ENCODE data around the gene MGST3.
A peak's percentile ranks its signal among the peaks of the same experiment; 100 is the strongest.
"Not testable (repeated sequence)": the region's sequence is repeated elsewhere in the genome, so short reads cannot be mapped to it uniquely, and the experiment has no call there.

Gene MGST3

DNA sequence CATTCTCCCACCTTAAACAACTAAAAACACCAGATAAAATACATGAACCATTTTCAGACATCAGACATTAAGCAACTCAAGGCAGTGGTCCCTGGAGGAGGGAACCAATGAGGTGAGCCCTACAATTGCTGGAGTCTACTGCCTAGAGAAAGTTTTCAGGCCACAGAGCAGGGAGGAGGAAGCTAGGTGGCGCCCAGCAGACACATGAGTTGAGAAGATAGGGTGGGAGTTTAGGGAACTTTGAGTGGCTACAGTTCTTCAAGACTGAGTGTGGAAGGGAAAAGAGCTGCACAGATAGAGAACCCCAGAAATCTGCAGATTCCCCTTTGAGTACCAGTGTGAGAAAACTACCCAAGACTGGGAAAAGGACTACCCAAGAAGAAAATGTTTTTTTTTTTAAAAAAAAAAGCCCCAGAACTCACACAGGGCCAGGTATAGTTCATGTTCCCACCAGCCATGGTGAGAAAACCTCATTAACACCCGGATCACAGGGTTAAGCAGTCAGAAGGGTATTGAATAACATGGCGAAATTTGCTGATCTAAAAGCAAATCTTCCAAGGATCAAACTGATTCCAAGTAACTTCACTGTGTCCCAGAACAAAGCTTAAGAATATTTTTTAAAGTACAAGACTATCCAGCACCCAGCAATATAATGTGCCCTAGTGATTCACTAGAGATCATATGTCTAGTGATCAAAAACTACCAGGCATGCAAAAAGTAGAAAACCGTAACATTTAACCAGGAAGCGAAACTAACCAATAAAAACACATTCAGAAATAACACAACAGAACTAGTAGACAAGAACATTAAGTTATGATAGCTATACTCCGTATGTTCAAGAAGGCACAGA, 55.3 kb downstream of the MGST3 start:
- H3K9ac ChIP-seq (ENCODE audit: low read depth, low read length) = no peak overlapping the region
- no peaks in the 10 kb centered on the region for H3K9me3 ChIP-seq (ENCODE audit: control insufficient read depth, insufficient read depth, low read length)
- H3K4me1 ChIP-seq (ENCODE audit: insufficient read depth, low read length) = no peaks in the 10 kb centered on the region
- H3K36me3 ChIP-seq (ENCODE audit: insufficient read depth, low read length) = peaks cover 9% of the 10 kb centered on the region; the same call in 1 of the 2 replicates

DNA sequence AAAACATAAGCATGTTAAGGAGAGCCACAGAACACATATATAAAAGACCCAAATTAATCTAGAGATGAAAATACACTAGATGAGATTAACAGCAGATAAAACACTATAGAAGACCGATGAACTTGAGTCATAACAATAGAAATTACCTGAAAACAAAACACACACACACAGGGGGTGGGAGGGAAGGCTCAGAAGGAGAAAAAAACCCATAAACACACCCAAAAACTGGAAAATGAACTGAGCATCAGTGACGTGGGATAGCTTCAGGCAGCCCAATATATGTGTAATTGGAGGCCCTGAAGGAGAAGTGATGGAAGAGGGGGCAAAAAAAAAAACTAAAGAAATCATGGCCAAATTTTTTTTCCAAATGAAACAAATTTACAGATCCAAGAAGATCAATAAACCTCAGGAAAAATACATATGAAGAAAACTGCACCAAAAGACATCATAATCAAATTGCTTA, 56.0 kb downstream of the MGST3 start:
- Histone ChIP-seq H3K9me3 (ENCODE audit: control insufficient read depth, insufficient read depth, low read length) (no peaks in the 10 kb centered on the region), H3K4me1 (ENCODE audit: insufficient read depth, low read length) (no peaks in the 10 kb centered on the region), H3K36me3 (ENCODE audit: insufficient read depth, low read length) (peaks cover 5% of the 10 kb centered on the region; the same call in 1 of the 2 replicates), H3K9ac (ENCODE audit: low read depth, low read length) (no peak overlapping the region)

DNA sequence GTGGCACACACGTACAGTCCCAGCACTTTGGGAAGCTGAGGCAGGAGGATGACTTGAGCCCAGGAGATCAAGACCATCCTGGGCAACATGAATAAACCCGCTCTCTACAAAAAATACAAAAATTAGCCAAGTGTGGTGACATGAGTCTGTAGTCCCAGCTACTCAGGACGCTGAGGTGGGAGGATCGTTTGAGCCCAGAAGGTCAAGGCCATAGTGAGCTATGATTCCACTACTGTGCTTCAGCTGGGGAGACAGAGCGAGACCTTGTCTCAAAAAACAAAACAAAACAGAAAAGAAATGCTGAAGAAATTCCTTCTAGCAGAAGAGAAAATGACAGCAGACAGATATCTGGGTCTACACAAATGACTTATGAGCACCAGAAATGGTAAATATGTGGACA, 57.0 kb downstream of the MGST3 start:
- no peaks in the 10 kb centered on the region for H3K4me1 ChIP-seq (ENCODE audit: insufficient read depth, low read length)
- H3K9me3 ChIP-seq (ENCODE audit: control insufficient read depth, insufficient read depth, low read length) = no peaks in the 10 kb centered on the region
- H3K36me3 ChIP-seq (ENCODE audit: insufficient read depth, low read length) = no peaks in the 10 kb centered on the region
- H3K9ac ChIP-seq (ENCODE audit: low read depth, low read length) = no peak overlapping the region

DNA sequence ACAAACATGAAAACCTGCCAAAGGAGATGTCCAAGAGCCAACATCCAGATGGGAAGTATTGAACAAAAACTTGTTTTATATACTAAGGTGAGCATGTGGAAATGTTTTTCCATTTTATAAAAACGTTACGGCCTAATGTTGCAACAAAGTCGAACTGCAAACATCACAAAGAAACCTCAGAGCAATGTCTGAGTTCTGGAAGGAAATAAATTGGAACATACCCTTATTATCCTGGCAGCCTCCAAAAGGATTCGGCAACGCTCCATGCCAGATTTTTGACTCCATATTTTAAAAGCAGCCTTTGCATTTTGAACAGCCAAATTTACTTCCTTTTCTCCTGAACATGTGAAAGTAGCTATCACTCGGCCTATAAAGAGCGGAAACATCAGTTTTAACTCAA, 64.0 kb downstream of the MGST3 start:
- no peaks in the 10 kb centered on the region for H3K36me3 ChIP-seq (ENCODE audit: insufficient read depth, low read length)
- H3K9ac ChIP-seq (ENCODE audit: low read depth, low read length) = no peak overlapping the region
- peaks cover 3% of the 10 kb centered on the region; the same call in 1 of the 2 replicates for H3K4me1 ChIP-seq (ENCODE audit: insufficient read depth, low read length)
- no peaks in the 10 kb centered on the region for H3K9me3 ChIP-seq (ENCODE audit: control insufficient read depth, insufficient read depth, low read length)

DNA sequence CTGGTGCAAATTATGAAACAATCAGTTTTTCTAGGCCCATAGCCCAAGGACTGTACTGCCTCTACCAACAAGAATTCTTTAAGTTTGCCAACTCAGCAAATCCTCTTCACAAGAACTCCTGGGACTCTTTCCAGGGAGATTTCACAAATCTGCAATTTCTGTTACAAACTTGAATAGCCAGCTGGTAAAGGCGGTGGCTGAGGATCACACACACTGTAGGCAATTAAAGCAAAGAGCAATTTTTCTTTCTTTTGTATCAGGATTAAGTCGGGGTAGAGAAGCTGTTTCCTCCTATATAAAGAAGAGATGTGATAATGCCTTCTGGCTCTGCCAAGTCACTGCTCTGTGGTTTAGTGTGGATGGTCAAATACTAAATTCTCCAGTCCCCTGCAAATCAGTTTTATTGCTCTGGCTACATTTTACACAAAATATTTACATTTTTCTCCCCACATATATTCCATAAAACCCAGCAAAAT, 65.6 kb downstream of the MGST3 start:
- H3K9ac ChIP-seq (ENCODE audit: low read depth, low read length) = peak overlapping the region; percentile 6; the same call in 1 of the 2 replicates
- no peaks in the 10 kb centered on the region for H3K36me3 ChIP-seq (ENCODE audit: insufficient read depth, low read length)
- H3K9me3 ChIP-seq (ENCODE audit: control insufficient read depth, insufficient read depth, low read length) = no peaks in the 10 kb centered on the region
- H3K4me1 ChIP-seq (ENCODE audit: insufficient read depth, low read length) = peaks cover 3% of the 10 kb centered on the region; the same call in 1 of the 2 replicates

DNA sequence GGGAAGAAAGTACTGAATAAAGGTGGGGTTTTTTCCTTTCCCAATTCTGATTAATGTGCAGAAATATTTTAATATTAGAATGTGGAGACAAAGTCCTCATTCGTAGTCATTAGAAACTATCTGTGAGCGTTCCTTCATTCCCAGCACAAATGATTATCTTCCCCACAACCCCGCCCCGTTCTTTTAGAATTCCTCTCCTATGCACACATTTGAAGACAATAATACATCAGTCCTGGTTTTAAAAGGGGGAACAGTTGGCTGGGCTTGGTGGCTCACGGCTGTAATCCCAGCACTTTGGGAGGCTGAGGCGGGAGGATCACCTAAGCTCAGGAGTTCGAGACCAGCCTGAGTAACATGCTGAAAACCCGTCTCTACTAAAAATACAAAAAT, 66.5 kb downstream of the MGST3 start:
- Histone ChIP-seq H3K9me3 (ENCODE audit: control insufficient read depth, insufficient read depth, low read length) (no peaks in the 10 kb centered on the region), H3K9ac (ENCODE audit: low read depth, low read length) (peak overlapping the region; percentile 81; the same call in 1 of the 2 replicates), H3K4me1 (ENCODE audit: insufficient read depth, low read length) (peaks cover 3% of the 10 kb centered on the region; the same call in 1 of the 2 replicates), H3K36me3 (ENCODE audit: insufficient read depth, low read length) (no peaks in the 10 kb centered on the region)

DNA sequence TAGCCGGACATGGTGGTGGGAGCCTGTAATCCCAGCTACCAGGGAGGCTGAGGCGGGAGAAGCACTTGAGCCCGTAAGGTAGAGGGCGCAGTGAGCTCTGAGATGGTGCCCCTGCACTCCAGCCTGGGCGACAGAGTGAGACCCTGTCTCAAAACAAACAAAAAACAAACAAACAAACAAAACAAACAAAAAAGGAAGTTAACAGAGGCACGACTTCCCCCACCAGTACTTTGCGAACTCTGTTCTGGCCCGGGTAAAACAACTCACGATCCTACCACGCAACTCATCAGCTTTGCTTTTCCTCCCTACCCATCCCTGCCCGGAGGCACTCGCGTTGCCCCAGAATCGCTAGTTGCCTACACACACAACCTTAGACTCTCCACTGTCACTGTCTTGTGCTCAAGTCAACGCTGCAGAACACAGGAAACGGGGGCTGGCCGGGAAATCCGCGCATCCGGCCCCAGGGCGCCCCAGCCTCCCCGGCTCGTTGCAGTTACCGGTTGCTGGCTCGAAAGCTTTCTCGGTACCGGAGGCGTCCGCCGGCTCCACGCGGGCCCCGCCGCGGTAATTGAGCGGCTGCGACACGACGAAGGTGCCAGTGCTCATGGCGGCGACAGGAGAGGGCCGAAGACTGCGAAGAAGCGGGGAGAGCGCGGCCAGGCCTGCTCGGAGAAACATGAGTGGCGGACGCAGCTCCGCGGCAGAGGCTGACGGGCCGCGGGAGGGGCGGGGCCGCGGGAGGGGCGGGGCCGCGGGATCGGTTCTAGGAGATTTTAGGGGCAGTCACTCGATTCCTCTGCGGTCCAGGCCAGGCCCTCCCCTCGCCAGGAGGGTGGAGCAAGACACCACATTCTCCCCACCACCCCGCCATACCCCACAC, 67.1 kb downstream of the MGST3 start, which contains the start of gene ALDH9A1:
TSS of gene ALDH9A1 (minus strand) at position 682 of the 880 bp plus-strand sequence. CDS start at position 678, 4 bp downstream.
- peaks cover 3% of the 10 kb centered on the region; the same call in 1 of the 2 replicates for H3K4me1 ChIP-seq (ENCODE audit: insufficient read depth, low read length)
- peak within 1 kb of the TSS; percentile 81 for H3K9ac ChIP-seq (ENCODE audit: low read depth, low read length)
- no peaks in the 10 kb centered on the region for H3K9me3 ChIP-seq (ENCODE audit: control insufficient read depth, insufficient read depth, low read length)
- no peaks in the 10 kb centered on the region for H3K36me3 ChIP-seq (ENCODE audit: insufficient read depth, low read length)

DNA sequence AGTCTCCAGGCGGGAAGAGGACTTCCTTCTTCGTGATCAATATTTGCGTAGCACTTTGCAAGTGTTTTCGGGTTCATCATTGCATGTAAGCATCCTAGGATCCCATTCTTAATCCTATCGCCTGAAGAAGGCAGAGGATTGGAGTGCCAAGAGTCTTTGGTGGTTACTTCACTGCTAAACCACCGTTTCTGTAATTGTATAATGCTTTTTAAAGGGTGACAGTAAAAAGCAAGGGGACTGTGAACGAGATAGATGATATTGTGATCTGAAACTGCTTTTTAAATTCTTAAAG, 67.7 kb downstream of the MGST3 start:
- H3K9ac ChIP-seq (ENCODE audit: low read depth, low read length) = peak overlapping the region; percentile 81
- H3K36me3 ChIP-seq (ENCODE audit: insufficient read depth, low read length) = no peaks in the 10 kb centered on the region
- peaks cover 3% of the 10 kb centered on the region; the same call in 1 of the 2 replicates for H3K4me1 ChIP-seq (ENCODE audit: insufficient read depth, low read length)
- no peaks in the 10 kb centered on the region for H3K9me3 ChIP-seq (ENCODE audit: control insufficient read depth, insufficient read depth, low read length)

DNA sequence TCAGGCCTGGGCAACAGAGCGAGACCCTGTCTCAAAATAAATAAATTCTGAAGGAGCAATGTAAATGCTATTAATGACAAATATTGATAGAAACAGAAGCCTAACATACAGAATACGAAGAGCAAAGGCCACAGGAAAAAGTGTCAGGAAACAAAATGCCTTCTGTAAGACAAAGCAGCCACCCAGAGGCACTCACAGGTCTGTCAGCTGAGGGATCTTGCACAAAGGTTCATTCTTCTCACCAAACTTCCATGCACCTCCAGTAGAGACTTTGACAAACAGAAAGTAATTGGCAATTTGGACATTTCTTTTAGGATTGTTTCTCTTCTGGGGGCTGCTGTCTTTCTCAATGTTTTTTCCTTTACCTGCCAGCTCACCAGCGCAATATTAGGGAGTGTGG, 68.5 kb downstream of the MGST3 start:
- Histone ChIP-seq H3K9me3 (ENCODE audit: control insufficient read depth, insufficient read depth, low read length) (no peaks in the 10 kb centered on the region), H3K36me3 (ENCODE audit: insufficient read depth, low read length) (no peaks in the 10 kb centered on the region), H3K9ac (ENCODE audit: low read depth, low read length) (no peak overlapping the region), H3K4me1 (ENCODE audit: insufficient read depth, low read length) (peaks cover 3% of the 10 kb centered on the region; the same call in 1 of the 2 replicates)

DNA sequence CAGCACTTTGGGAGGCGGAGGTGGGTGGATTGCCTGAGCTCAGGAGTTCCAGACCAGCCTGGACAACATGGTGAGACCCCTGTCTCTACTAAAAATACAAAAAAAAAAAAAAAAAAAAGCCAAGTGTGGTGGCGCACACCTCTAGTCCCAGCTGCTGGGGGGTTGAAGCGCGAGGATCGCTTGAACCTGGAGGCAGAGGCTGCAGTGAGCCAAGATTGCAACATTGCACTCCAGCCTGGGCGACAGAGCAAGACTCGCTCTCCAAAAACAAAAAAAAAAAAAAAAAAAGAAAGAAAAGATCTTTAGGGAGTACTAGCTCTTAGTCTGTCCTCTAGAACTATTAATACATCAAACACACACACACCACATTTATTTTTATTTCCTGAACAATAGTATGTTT, 70.9 kb downstream of the MGST3 start:
- not testable (repeated sequence) for H3K9me3 ChIP-seq (ENCODE audit: control insufficient read depth, insufficient read depth, low read length); H3K9ac ChIP-seq (ENCODE audit: low read depth, low read length); H3K4me1 ChIP-seq (ENCODE audit: insufficient read depth, low read length); H3K36me3 ChIP-seq (ENCODE audit: insufficient read depth, low read length)

DNA sequence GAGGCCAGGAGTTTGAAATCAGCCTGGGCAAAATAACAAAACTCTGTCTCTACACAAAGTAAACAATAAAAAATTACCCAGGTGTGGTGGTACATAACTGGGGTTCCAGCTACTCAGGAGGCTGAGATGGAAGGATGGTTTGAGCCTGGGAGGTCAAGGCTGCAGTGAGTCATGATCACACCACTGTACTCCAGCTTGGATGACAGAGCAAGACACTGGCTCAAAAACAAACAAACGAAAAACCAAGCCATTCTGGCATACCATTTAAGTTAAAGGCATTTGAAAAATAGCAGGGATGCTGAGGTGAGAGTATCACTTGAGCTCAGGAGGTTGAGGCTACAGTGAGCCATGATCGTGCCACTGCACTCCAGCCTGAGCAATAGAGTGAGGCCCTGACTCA, 72.6 kb downstream of the MGST3 start:
- Histone ChIP-seq H3K4me1 (ENCODE audit: insufficient read depth, low read length) (no peaks in the 10 kb centered on the region), H3K9ac (ENCODE audit: low read depth, low read length) (no peak overlapping the region), H3K36me3 (ENCODE audit: insufficient read depth, low read length) (no peaks in the 10 kb centered on the region), H3K9me3 (ENCODE audit: control insufficient read depth, insufficient read depth, low read length) (no peaks in the 10 kb centered on the region)
